IMR-90 (cell line): ENCODE measurements around the gene MOB3A. TPM values are rescaled to one million over a fixed set of nuclear protein-coding genes. Genes with fewer than 3 reads are reported as not detected.

Source experiments
- ATAC-seq: fragments of 200-7000 bp; cut with Tn5 transposase; 2 replicates; pipeline ENCODE4 v1.9.1; 2020; ENCODE audit warnings: low read depth, mild to moderate bottlenecking, moderate library complexity
- BruUV-seq: library from RNA; stranded (reverse); fragments of 400-500 nt; replicated peaks from 2 replicates; lab custom pipeline; 2021; lab: Mats Ljungman, UMichigan
- CTCF ChIA-PET: fragments of 300-600 bp; formaldehyde crosslinking; extraction: SDS; loops from one replicate; lab custom pipeline; 2021; ENCODE audit warnings: antibody characterized with exemption; lab: Yijun Ruan, JAX
- POLR2A ChIA-PET: fragments of 300-600 bp; sonication (Branson Sonifier 250); formaldehyde crosslinking; loops from one replicate; lab custom pipeline; 2022; ENCODE audit warnings: antibody characterized with exemption; ENCODE audit not compliant: unreplicated experiment; lab: Charles Lee
- DNase-seq: peaks from one replicate; pipeline ENCODE4 v3.0.0; 2013
- H2AFZ ChIP-seq: replicated peaks from 2 replicates; pipeline ENCODE3; 2013; ENCODE audit warnings: low read length, mild to moderate bottlenecking; ENCODE audit not compliant: poor library complexity
- H2AK5ac ChIP-seq: 2 replicates; pipeline ENCODE4 v1.6.1; 2013; ENCODE audit warnings: low read depth, low read length, inconsistent platforms
- H2AK9ac ChIP-seq: replicated peaks from 2 replicates; pipeline ENCODE3; 2013; ENCODE audit warnings: mild to moderate bottlenecking, low read depth, low read length, moderate library complexity; ENCODE audit not compliant: poor library complexity
- H2BK120ac ChIP-seq: 2 replicates; pipeline ENCODE4 v1.6.1; 2013; ENCODE audit warnings: low read depth, low read length, inconsistent platforms
- H2BK15ac ChIP-seq: 3 replicates; pipeline ENCODE4 v1.6.1; 2013; ENCODE audit warnings: low read depth, low read length, inconsistent platforms
- H2BK20ac ChIP-seq: 2 replicates; pipeline ENCODE4 v1.6.1; 2013; ENCODE audit warnings: low read depth, mild to moderate bottlenecking, inconsistent platforms, low read length, moderate library complexity
- H2BK5ac ChIP-seq: 2 replicates; pipeline ENCODE4 v1.6.1; 2013; ENCODE audit warnings: mild to moderate bottlenecking, low read depth, low read length, inconsistent platforms; ENCODE audit not compliant: poor library complexity, severe bottlenecking
- H3K14ac ChIP-seq: replicated peaks from 2 replicates; pipeline ENCODE4 v1.6.1; 2013; ENCODE audit warnings: low read depth, low read length, inconsistent platforms
- H3K18ac ChIP-seq: 2 replicates; pipeline ENCODE4 v1.6.1; 2013; ENCODE audit warnings: low read depth, low read length, control low read depth
- H3K23ac ChIP-seq: 2 replicates; pipeline ENCODE4 v1.6.1; 2013; ENCODE audit warnings: low read depth, low read length, inconsistent platforms
- H3K27ac ChIP-seq: 2 replicates; pipeline ENCODE4 v1.5.1; 2013; ENCODE audit warnings: mild to moderate bottlenecking, control low read depth, low read length; ENCODE audit not compliant: insufficient read depth
- H3K27me3 ChIP-seq: 2 replicates; pipeline ENCODE4 v1.6.1; 2013; ENCODE audit warnings: low read length; ENCODE audit not compliant: control insufficient read depth, insufficient read depth
- H3K36me3 ChIP-seq: 2 replicates; pipeline ENCODE4 v1.6.1; 2013; ENCODE audit warnings: low read length, mixed read lengths; ENCODE audit not compliant: control insufficient read depth, insufficient read depth
- H3K4ac ChIP-seq: 2 replicates; pipeline ENCODE4 v1.6.1; 2013; ENCODE audit warnings: low read depth, low read length, inconsistent platforms
- H3K4me1 ChIP-seq: 2 replicates; pipeline ENCODE4 v1.6.1; 2013; ENCODE audit warnings: low read length, mixed read lengths; ENCODE audit not compliant: control insufficient read depth, insufficient read depth
- H3K4me2 ChIP-seq: 2 replicates; pipeline ENCODE4 v1.6.1; 2013; ENCODE audit warnings: low read depth, mild to moderate bottlenecking, control low read depth, low read length, moderate library complexity
- H3K4me3 ChIP-seq: 2 replicates; pipeline ENCODE4 v1.5.1; 2013; ENCODE audit warnings: low read depth, mild to moderate bottlenecking, control low read depth, low read length, moderate library complexity; ENCODE audit not compliant: insufficient read depth
- H3K56ac ChIP-seq: 2 replicates; pipeline ENCODE4 v1.6.1; 2013; ENCODE audit warnings: low read length, inconsistent platforms; ENCODE audit not compliant: insufficient read depth; ENCODE audit errors: extremely low read depth
- H3K79me1 ChIP-seq, 2 experiments: 2 replicates each; pipeline ENCODE4 v1.6.1; 2013; ENCODE audit warnings: low read length in 2 of 2, inconsistent platforms in 1 of 2, low read depth in 1 of 2
- H3K9ac ChIP-seq: 2 replicates; pipeline ENCODE4 v1.6.1; 2013; ENCODE audit warnings: low read depth, low read length, control low read depth
- H3K9me1 ChIP-seq: 2 replicates; pipeline ENCODE4 v1.6.1; 2013; ENCODE audit warnings: low read length, inconsistent platforms; ENCODE audit not compliant: insufficient read depth
- H3K9me3 ChIP-seq: 2 replicates; pipeline ENCODE4 v1.6.1; 2013; ENCODE audit warnings: low read length; ENCODE audit not compliant: control insufficient read depth, insufficient read depth
- H4K20me1 ChIP-seq: 2 replicates; pipeline ENCODE4 v1.6.1; 2013; ENCODE audit warnings: low read length, inconsistent platforms; ENCODE audit not compliant: insufficient read depth
- H4K5ac ChIP-seq: 2 replicates; pipeline ENCODE4 v1.6.1; 2013; ENCODE audit warnings: mild to moderate bottlenecking, low read depth, low read length, control low read depth
- H4K8ac ChIP-seq, 2 experiments: 2 replicates each; pipeline ENCODE4 v1.6.1; 2013; ENCODE audit warnings: low read depth in 2 of 2, low read length in 2 of 2, control low read depth in 1 of 2, inconsistent platforms in 1 of 2
- H4K91ac ChIP-seq: 2 replicates; pipeline ENCODE4 v1.6.1; 2013; ENCODE audit warnings: low read depth, low read length, inconsistent platforms; ENCODE audit not compliant: insufficient read depth
- CEBPB ChIP-seq: IDR thresholded peaks from 2 replicates; pipeline ENCODE4 v1.6.1; 2012; ENCODE audit warnings: low read depth, low read length, improper control_type of control experiment
- MAZ ChIP-seq: IDR thresholded peaks from 2 replicates; pipeline ENCODE4 v1.6.1; 2012; ENCODE audit warnings: low read depth, mild to moderate bottlenecking, low read length, improper control_type of control experiment, moderate library complexity, borderline replicate concordance
- RCOR1 ChIP-seq: IDR thresholded peaks from 2 replicates; pipeline ENCODE4 v1.6.1; 2012; ENCODE audit warnings: mild to moderate bottlenecking, low read length, improper control_type of control experiment; ENCODE audit not compliant: insufficient replicate concordance
- RFX5 ChIP-seq: IDR thresholded peaks from 2 replicates; pipeline ENCODE4 v1.8.0; 2012; ENCODE audit warnings: low read depth, mild to moderate bottlenecking, low read length, moderate library complexity
- SMC3 ChIP-seq: fragments of 150-350 bp; IDR thresholded peaks from 2 replicates; pipeline ENCODE4 v1.6.1; 2016; ENCODE audit warnings: low read depth, mild to moderate bottlenecking, antibody characterized with exemption, low read length, moderate library complexity
- USF2 ChIP-seq: fragments of 150-350 bp; IDR thresholded peaks from 2 replicates; pipeline ENCODE4 v1.6.1; 2017; ENCODE audit warnings: mild to moderate bottlenecking, antibody characterized with exemption, low read length, low read depth
- WGBS, 2 experiments: methylation state at CpG; one replicate each; pipeline versions ENCODE4 v1.1.5 to v1.1.7; 2013; ENCODE audit warnings: missing lambda C conversion rate in 2 of 2; ENCODE audit not compliant: insufficient read length in 1 of 2; ENCODE audit errors: extremely low coverage in 2 of 2; 5-methylcytosine and 5-hydroxymethylcytosine counted together
- dilution Hi-C: fragments of 300-500 bp; cut with HindIII; formaldehyde crosslinking; loops from one replicate; pipeline ENCODE4 v1.14.3; 2018; ENCODE audit warnings: low sequenced_read_pairs; ENCODE audit not compliant: unreplicated experiment
- in situ Hi-C: fragments of 300-500 bp; cut with MboI; formaldehyde crosslinking; loops from 3 replicates; pipeline ENCODE4 v1.14.3; 2019; ENCODE audit warnings: low sequenced_read_pairs, inconsistent platforms, mixed read lengths
- intact Hi-C: fragments of 100-400 bp; cut with micrococcal nuclease; formaldehyde crosslinking; loops from 2 replicates; pipeline ENCODE4 v1.10.0; 2022
- polyA plus RNA-seq, 3 experiments: library from polyadenylated mRNA; depleted of rRNA; stranded (reverse); fragments of >200 nt; gene quantifications; 2 replicates each; pipeline ENCODE4 v1.2.3, GENCODE V29; 2012; ENCODE audit warnings: low replicate concordance in 1 of 3
- total RNA-seq: library from RNA; depleted of rRNA; stranded (reverse); fragments of >200 nt; gene quantifications from 2 replicates; pipeline ENCODE4 v1.2.3, GENCODE V29; 2012

MOB3A gene
- total and polyA plus RNA-seq, 2 of the 4 experiments (the other 2 are of a cell fraction), result 9.3 to 26.5 TPM

GRCh38 chr19:2041683-2042484 lies 54.2 kb downstream of the MOB3A start:
- peak overlapping the region; percentile 14; the same call in 1 of the 2 replicates for H3K18ac ChIP-seq
- peak; percentile 85 for DNase-seq

More at GRCh38 chr19:2041683-2042484, 54.2 kb downstream of the MOB3A start:
- Histone ChIP-seq H3K14ac (peak overlapping the region; percentile 76), H4K5ac (peak overlapping the region; percentile 74), H3K4me2 (peak overlapping the region; percentile 23), H2BK5ac (peak overlapping the region; percentile 53), H3K4me3 (no peak overlapping the region), H4K20me1 (peaks cover 25% of the 10 kb centered on the region), H3K56ac (no peak overlapping the region), H3K36me3 (peaks cover 54% of the 10 kb centered on the region), H3K4me1 (peaks cover 14% of the 10 kb centered on the region), H3K79me1 (peaks cover 5 to 35% of the 10 kb centered on the region in 2 experiments; a peak in 3 of 4 replicates), H4K8ac (peak overlapping the region; percentile 90 to 99), H2BK120ac (peak overlapping the region; percentile 70; the same call in 1 of the 2 replicates), H3K9me3 (no peaks in the 10 kb centered on the region), H3K9ac (peak overlapping the region; percentile 60), H3K23ac (no peak overlapping the region), H3K4ac (peak overlapping the region; percentile 83), H2BK15ac (no peak overlapping the region), H2AK5ac (peak overlapping the region; percentile 59), H3K27ac (peak overlapping the region; percentile 51; the same call in 1 of the 2 replicates), H2AK9ac (peak overlapping the region; percentile 99), H2AFZ (peak overlapping the region; percentile 91), H4K91ac (peak overlapping the region; percentile 72), H3K27me3 (no peaks in the 10 kb centered on the region), H3K9me1 (0 out of 2 replicates have a peak, but pooled peaks cover 4% of the 10 kb centered on the region), H2BK20ac (no peak overlapping the region; the same call in 1 of the 2 replicates)
- ChIA-PET CTCF (no interaction called here), POLR2A (no interaction called here)
- in situ Hi-C loops, result no loop called here
- intact Hi-C loops, result no loop called here
- peak; percentile 94 for TF ChIP-seq CEBPB
- peak; percentile 65; the same call in 1 of the 2 replicates for TF ChIP-seq MAZ
- TF ChIP-seq SMC3, result no peak
- TF ChIP-seq RCOR1, result no peak
- TF ChIP-seq USF2, result peak; percentile 4; the same call in 1 of the 2 replicates
- peak; percentile 98 for TF ChIP-seq RFX5
- peak; percentile 98 for ATAC-seq
- WGBS, 2 experiments, result 53% methylated on average over 25 of the region's 77 CpGs; no CpG with 5 or more reads in 1 of the 2 experiments
- BruUV-seq, result no TSS peak
- dilution Hi-C loops, result no loop called here
